Smooth muscle cell of the brain vasculature (primary cell): ENCODE results near the gene TSPAN9.

Source experiments
- DNase-seq: peaks from one replicate; pipeline ENCODE4 v3.0.0-alpha.2; 2012; ENCODE audit warnings: low read depth, low spot score

The TSPAN9 gene, protein sequence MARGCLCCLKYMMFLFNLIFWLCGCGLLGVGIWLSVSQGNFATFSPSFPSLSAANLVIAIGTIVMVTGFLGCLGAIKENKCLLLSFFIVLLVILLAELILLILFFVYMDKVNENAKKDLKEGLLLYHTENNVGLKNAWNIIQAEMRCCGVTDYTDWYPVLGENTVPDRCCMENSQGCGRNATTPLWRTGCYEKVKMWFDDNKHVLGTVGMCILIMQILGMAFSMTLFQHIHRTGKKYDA

DNA sequence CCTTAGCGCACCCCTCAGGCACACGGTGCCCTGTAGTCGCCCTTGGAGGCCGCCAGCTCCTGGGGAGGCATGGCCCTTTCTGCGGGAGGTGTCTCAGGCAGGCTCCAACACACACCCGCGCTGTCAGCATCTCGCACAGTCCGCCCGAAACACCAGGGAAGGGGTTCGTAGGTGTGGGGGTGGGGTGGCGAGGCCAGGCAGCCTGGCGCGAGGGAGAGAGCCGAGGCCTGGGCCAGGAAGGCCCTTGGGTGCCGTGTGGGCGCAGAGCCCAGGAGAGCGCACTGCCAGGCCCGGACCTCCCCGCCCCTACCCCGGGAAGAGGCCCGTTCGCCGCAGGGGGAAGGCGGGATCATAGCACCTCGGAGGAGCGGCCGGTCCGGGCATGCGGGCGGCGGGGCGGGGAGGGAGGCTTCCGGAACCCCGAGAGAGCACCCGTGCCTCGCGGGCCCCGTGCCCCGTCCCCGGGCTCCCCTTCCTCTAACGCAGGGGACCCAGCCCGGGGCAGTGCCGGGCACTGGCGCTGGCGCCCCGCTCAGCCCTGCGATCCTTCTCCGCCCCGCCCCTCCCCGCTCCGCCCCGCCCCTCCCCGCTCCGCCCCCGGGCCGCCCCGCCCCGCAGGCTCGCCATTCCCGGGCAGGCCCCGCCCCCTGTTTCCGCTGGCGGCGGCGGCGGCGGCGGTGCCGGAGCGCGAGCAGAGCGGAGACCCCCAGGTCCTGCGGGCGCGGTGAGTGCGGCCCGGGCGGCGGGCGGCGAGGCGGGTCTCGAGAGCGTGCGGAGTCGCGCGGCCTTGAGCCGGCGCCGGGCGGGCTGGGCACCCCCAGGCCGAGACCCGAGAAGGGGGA, at the start of gene TSPAN9:
TSS of gene TSPAN9 (plus strand) at position 650 of the 842 bp plus-strand sequence. CDS start 123,815 bp downstream, outside the sequence.
- no peak for DNase-seq

DNA sequence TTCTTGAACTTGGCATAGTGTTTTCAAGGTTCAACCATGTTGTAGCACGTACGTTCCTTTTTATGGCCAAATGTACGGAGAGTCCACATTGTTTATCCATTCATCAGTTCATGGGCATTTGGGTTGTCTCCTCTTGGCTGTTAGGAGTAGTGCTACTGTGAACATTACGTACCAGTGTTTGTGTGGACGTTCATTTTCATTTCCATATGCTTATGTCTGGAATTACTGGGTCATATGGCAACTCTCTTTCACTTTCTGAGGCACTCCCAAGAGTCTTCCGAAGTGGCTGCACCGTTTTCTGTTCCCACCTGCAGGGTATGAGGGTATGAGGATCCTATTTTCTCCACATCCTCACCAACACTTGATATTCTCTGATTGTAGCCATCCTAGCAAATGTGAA, 49.1 kb upstream of the TSPAN9 start:
- DNase-seq, result no peak

DNA sequence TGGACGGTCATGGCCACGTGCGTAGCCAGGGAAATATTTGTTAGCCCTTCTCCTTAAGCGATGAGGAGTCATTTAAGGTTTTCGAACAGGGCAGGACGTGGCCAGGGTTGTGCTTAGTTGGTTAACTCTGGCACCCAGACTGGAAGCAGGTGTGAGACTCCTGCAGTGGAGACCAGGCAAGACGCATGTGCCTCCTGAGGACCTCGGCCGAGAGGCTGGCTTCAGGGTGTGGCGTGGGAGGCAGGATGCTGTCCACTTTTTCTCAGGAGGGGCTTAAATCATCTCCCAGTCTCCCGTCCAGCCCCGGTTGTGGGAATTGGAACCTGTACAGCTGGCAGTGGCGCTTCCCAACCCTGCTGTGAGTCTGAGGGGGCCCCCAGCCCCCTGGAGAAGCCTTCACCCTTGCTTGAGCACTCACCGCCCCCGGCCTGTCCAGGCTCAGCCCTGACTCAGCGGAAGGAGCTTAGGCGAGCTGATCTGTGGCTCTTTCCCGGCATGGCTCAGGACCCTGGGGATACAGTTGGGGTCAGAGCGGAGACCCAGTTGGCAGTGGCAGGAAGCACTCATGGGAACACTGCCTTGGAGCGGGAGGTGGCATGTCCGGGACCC, 46.3 kb upstream of the TSPAN9 start:
- DNase-seq, result no peak

DNA sequence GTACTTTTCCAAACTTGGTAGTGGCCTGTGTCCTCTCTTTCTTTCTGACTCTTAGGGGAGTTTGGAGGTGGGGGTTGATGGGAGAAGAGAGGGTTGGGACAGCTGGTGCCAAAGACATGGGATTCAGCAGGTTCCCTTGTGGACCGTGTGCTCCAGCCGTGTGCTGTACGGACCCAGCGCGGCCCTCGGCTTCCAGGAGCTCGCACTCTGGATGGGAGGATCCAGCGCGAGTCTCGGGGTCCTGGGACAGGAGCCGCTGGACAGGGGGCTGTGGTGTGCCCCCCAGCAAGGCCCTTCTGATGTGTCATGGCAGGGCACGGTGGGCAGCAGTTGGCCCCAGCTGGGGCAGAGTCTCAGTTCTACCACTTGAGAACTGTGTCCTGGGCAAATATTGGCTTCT, 45.0 kb upstream of the TSPAN9 start:
- DNase-seq, result no peak

DNA sequence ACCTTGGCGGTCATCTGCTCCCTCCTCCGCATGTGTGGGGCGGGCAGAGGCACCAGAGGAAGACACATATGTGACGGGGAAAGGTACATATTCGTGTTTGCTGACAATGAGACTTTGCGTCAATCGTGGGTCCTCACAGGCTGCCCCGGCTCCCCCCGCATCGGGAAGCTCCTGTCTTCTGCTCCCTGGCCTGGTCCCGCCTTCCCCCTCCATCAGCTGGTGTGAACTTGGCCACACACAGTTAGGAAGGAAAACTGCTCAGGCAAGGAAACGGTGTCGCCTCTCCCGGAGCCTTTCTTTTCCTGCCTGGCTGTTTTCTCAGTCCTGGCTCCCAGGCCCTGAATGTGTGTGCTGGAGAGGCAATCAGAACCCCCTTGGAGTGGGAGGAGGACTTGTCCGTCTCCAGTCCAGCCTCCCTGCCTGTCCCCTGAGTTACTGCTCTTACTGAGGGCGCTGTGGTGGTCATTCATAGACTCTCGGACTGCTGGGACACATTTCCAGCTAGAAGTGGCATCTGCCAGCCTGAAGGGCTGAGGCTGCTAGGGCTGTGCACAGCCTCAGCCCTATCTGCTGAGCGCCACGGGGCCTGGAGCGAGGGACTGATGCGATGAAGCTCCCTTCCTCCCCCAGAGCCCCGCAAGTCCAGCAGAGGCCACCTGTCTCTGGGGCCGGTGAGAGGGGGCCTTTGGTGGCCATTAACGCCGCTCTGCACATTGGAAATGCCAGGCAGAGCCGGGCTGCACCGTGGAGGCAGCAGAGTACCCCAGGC, 44.2 kb upstream of the TSPAN9 start:
- no peak for DNase-seq

DNA sequence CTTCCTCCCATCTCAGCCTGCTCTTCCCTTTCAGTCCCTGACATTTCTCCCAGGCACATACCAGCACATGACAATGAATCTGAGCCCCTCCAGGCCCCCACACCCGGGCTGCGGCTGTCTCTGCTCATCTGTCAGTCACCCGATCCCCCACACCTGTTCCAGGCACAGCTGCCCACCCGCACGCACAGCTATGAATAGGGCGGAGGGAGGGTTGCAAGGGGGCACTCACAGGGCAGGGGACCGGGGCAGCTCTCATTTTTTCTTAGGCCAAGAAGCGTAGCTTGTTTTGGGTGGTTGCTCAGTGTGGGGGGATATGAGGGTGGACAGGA, 43.7 kb upstream of the TSPAN9 start:
- DNase-seq, result no peak

DNA sequence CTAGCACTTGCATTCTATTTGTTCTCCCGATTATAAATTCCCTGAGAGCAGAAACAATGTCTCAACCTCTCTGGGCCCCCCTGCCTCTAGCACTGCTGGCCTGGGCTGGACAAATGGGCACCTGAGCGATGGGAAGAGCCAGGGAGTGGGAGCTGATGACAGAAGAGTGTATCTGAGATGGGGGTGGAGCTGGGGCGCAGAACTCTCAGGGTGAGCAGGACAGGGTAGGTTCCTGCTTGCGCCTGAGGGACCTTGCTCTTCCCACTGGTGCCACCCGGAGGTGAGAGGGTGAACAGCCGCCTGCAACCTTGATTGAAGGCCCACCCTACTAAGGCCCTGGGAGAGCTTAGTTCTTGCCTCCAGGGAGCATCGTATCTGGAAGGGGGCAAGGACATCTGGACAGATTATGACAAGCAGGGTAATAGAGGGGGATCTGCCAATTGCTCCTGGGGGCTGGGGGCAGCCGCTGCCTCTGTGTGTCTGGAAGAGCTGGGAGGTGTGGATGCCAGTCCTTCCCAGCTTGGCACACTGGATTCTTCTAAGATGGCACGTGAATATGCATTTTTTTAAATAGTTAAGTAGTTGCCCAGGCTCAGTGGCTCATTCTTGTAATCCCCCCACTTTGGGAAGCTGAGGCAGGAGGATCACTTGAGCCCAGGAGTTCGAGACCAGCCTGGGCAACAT, 43.0 kb upstream of the TSPAN9 start:
- DNase-seq, result no peak

DNA sequence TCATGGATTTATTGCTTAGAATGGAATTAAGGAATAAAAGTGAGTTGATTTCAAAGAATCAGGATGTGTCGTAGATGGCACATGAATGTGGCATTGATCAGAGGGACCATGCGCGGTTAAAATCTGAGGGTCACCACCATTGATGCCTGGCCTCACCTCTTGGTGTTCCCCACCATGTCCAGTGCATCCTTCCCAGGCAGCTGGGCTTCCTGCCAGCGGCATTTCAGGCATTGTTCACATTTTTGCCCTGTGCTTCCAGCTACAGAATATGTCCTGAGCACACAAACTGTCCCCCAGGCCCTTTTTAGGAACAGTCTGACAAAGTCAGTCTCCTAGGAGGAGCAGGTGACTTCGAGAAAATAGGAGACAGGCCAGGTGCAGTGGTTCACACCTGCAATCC, 42.0 kb upstream of the TSPAN9 start:
- DNase-seq, result no peak

DNA sequence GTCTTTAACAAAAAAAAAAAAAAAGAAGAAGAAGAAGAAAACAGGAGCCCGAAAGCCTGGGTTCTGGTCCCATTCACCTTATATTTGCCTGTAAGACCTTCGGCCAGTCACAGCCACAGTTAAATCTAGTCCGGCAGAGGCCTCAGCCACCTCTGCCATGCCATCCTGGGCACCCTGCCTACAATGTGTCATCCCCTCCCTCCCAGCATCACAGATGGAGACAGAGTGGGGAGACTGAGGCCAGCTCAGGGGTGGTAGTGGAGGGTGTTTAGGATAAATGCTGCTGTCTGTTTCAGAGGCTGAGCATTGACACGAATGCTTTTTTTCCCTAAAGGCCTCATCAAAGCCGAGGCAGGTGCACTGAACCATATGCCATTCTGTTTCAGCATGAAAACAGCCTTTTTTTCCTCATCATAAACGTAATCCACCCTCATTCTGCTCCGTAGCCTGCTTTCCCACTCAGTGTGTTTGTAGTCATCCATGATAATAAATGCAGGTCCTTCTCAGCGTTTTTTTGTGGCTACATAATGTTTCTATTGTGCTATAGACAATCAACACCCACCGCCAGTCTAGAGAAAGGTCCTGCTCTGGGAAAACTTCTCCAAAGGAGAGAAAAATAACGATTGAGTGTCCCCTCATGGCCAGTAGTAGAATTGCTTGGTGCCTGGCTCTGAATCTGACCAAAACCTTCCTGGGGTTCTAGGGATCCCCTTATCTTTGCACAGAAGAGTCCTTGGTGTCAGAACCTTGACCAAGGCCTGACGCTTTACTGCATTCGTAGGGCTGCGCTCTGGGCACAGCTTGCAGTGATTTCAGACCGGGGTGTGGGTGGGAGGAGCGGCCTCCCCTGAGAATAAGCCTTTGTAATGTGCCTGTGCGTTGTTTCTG, 41.1 kb upstream of the TSPAN9 start:
- no peak for DNase-seq

DNA sequence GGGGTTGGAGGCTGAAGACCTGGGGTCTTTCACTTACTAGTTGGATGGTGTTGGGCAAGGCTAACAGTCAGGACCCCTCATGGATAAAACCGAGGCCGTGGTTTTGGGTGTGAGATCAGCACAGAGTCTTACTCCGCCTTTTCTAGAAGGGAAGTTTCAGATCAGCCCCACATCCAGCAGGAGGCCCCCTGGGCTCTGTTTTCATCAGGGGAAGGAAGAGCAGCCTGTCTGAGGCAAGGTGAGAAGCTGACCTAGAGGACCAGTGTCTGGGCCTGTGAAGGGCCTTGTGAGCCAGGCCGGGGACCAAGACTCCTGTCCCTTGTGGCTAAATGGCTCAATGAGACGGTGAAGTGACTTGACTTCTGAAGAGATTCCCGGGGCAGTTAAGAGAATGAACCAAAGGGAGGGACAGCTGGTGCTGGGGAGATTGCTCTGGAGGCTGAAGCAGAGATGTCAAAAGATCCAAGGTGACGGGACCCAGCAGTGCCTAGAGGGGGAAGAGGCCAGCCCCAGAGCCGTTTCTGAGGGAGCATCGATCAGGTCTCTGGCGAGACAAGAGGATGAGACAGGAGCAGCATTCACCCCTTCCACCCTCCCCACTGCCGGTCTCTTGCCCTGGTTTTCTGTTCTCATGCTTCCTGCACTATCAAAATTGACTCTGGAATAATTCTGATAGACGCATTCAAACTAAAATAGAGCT, 40.1 kb upstream of the TSPAN9 start:
- no peak for DNase-seq

DNA sequence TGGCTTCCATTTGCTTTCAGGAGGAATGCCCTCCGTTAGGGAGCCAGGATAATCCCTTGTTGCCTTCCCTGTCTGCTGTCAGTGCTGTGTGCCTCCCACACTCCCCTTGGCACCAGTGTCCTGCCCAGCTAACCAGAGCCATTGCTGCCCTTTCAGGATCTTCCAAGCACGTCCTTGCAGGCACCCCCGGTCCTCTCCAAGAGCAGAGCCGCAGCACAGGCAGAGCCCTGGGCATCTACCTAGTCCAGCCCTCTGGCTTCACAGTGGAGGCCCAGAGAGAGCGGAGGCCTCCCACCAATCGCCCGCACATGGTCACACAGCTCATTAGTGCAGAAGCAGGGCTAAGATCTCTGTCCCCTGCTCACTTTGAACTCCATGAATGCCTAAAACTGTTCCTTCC, 39.0 kb upstream of the TSPAN9 start:
- DNase-seq, result no peak

DNA sequence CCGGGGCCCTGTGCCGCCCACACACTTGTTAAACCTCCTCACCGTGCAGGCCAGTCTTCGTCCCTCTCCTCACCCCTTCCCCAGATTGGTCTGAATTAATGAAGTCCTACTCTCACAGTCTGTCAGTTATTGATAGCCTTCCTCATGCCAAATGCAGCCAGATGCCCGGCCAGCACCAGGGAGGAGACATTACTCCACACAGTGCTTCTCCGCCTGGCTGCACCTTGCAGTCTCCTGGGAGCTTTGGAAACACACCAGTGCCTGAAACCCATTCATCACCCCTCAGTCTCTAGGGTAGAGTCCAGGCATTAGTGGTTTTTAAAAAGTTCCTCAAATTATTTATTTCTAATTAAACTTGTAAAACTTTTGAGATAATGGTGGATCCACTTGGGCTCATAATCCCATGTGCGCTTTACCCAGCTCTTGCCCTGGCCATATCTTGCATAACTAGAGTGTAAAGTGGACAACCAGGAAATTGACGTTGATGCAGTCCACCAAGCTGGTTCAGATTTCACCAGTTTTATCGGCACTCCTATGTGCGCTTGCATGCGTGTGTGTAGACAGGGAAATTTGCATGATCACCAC, 38.2 kb upstream of the TSPAN9 start:
- DNase-seq, result no peak

DNA sequence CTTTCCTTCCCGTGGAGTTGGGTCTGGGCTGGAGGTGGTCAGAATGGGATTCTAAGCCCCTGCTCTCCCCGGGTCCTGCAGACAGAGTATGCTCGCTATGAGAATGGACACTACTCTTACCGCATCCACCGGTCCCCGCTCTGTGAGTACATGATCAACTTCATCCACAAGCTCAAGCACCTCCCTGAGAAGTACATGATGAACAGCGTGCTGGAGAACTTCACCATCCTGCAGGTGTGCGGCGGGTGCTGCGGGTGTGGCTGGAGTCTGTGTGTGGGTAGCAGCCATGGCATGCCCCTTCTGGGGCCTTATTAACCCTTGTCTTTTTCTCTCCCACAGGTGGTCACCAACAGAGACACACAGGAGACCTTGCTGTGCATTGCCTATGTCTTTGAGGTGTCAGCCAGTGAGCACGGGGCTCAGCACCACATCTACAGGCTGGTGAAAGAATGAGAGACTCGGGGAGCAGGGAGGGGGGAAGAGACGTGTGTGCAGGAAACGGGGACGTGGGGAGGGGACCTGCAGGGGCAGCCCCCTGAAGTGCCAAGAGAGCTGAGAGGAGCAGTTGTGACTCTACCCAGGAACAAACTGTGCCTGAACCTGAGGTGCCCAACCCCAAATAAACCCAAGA, 37.0 kb upstream of the TSPAN9 start:
- DNase-seq, result no peak

DNA sequence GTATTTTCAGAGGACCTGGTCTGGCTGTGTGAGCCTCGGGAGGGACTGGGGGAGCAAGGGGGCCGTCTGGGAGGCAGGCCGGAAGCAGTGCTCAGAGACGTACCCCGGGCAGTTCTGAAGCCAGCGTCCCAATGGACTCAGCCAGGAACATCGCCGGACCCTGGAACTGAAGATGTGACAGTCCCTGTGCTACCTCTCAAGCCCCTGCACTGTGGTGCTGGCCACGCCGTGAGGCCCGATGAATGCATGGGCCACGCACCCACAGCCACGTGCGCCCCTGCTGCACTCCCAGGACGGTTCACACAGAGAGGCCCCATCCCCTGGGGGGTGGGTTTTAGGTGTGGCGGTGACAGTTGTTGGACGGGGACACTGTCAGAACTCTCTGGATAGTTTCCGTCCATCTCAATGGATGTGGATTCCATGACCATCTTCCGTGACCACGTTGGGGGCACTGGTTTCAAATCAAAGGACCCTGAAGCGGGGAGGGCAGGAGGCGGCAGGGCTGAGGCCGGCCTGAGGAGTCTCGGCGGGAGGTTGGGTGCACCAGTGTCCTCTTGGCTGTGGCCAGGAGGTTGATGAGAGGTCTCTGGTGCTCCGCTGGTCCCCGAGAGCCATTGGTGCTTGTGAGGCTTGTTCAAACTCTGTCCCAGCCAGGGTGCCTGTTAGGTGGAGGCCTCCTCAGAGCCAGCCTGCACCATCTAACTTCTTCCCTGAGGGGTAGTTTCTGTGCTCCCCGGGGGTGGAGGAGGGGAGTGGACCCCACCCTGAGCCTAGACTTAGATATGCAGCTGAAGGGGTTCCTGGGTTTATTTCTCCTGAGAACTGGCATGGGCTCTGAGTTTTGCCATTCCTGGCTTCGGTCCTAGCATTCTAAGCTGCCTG, 36.3 kb upstream of the TSPAN9 start:
- no peak for DNase-seq

DNA sequence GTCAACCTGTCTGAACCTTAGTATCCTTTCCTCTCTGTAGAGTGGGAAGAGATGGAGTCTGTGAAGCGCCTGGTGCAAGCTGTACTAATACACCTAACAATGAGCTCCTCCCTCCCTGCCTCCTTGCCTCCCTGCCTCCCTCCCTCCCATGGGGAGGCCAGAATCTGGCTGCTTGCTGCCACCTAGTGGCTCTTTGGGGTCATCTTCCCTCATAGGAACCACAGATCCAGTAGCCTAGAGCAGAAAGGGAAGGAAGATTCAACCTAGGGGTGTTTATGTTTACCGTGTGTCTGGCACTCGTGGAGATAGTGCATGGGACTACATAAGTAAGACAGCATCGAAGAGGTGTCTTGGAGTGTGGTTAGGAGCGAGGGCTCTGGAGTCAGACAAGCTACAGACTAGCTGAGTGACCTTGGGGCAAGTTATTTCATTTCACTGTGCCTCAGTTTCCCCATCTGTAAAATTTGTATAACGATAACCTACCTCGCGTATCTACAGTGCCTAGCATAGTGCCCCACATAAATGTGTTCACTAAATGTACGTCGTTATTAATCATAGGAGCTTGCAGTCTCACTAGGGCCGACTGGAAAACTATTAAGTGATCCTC, 35.5 kb upstream of the TSPAN9 start:
- peak; percentile 59 for DNase-seq

DNA sequence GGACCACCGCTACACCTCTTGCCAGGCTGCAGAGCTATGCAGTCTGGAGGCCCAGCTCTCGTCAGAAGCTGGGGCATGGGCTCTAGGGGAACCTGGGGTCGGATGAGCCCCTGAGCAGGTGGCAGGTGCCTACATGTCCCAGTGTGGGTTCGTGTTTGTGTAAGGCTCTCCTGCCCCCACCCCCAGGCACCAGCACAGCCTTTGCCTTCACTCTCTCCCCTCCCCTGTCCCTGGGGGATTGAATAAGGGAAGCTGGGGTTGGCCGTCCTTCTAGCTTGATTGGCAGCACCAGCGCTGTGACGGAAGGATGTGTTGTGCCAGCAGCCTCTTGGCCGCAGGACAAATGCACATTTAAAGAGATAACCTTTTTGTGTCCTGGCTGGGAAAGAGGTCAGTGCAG, 34.8 kb upstream of the TSPAN9 start:
- no peak for DNase-seq

DNA sequence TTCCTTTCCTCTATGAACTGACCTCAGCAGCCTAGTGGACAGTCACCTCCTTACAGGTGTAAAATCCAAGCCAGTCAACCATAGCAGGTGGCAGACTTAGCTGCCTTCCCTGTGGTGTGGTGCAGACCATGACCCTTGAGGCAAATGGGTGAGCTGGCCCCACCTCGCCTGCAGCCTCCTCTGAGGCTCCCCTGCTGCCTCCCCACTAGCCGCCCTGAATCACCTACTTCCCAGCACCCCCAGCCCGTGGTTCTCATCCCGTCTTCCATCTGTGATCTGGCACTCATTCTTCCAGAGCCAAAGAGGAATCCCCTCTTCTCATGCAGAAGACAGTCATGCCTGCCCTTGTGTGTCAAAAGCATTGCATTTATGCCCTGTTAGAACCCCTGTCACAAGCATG, 34.4 kb upstream of the TSPAN9 start:
- DNase-seq, result no peak

DNA sequence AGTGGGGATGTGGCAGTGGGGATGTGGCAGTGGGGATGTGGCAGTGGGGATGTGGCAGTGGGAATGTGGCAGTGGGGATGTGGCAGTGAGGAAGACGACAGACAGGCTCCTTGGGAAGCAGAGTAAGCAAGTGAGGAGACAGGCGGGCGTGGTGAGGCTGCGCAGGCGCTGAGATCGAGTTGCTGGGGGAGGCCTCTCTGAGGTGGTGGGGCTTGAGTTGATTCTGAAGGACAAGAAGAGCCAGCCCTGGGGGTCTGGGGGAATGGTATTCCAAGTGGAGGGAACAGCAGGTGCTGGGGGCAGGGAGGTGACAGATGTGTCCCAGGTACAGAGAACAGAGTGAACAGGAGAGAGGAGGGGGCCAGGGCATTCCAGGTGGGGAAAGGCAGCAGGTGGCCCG, 33.8 kb upstream of the TSPAN9 start:
- no peak for DNase-seq
